ENCODE results near the gene SCP2.

SCP2 gene

GRCh38 chr1:53091841-53092645 is 165.0 kb downstream of the SCP2 start:
- no peak for DNase-seq (ENCODE audit: low read depth, low spot score)
- POLR2A ChIA-PET = no interaction called here
- H3K4me3 ChIP-seq (ENCODE audit: low read depth, low read length) = no peak overlapping the region
- CTCF ChIA-PET = interaction anchor here (0.6 to 2.0 kb wide), 2 partner anchors 89 to 319 kb away, joined by 3 to 5 read pairs; no protein-coding TSS in a partner anchor
- TF ChIP-seq, protein P1, sequence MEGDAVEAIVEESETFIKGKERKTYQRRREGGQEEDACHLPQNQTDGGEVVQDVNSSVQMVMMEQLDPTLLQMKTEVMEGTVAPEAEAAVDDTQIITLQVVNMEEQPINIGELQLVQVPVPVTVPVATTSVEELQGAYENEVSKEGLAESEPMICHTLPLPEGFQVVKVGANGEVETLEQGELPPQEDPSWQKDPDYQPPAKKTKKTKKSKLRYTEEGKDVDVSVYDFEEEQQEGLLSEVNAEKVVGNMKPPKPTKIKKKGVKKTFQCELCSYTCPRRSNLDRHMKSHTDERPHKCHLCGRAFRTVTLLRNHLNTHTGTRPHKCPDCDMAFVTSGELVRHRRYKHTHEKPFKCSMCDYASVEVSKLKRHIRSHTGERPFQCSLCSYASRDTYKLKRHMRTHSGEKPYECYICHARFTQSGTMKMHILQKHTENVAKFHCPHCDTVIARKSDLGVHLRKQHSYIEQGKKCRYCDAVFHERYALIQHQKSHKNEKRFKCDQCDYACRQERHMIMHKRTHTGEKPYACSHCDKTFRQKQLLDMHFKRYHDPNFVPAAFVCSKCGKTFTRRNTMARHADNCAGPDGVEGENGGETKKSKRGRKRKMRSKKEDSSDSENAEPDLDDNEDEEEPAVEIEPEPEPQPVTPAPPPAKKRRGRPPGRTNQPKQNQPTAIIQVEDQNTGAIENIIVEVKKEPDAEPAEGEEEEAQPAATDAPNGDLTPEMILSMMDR (IDR thresholded peaks at IDR 0.05; ENCODE audit: insufficient read depth, low read length, missing control alignments) = no peak

DNA sequence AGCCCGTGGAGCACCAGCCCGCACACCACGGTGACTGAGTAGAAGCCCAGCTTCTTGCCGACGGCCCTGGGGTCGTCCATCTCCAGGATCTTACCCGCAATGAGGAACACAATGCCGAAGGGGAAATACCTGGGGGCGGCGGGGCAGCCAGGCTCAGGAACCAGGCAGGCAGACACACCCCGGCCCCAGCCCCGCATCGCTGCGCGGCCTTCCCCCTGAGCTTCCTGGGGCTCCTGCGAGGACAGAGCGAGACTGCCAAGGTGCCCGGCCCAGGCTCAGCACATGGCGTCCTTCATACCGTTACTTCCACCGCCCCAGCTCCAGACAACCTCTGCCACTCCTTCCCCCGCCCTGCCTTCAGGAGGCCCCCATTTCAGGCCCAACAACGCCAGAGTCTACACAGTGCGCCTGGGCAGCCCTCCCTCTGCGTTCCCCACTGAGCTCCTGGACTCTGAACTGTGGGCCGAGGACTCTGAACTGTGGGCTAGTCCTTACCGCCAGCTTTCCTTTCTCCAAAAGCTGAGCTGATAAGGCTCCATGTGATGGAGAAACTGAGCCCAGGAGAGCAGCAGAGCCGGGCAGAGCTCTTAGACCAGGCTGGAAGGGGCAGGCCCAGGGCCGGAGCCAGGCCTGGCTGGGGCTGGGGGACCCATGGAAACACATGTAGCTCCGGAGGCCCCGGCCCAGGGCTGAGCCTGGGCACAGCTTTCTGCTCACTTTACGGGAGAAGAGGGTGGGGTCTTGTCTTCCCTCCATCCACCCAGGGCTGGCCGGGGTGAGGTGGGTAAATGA is 165.8 kb downstream of the SCP2 start:
- DNase-seq (ENCODE audit: low read depth, low spot score) = no peak
- POLR2A ChIA-PET = no interaction called here
- CTCF ChIA-PET = interaction anchor here (0.6 to 2.0 kb wide), 4 partner anchors 22 to 320 kb away, joined by 3 to 5 read pairs (median 3); no protein-coding TSS in a partner anchor
- H3K4me3 ChIP-seq (ENCODE audit: low read depth, low read length) = no peak overlapping the region
- TF ChIP-seq, protein P1 (IDR thresholded peaks at IDR 0.05; ENCODE audit: insufficient read depth, low read length, missing control alignments) = no peak

- ChIA-PET CTCF (interaction anchor here (1.3 to 2.0 kb wide), 3 partner anchors 22 to 93 kb away, joined by 3 to 5 read pairs (median 3); no protein-coding TSS in a partner anchor), POLR2A (no interaction called here)
- H3K4me3 ChIP-seq (ENCODE audit: low read depth, low read length) = no peak overlapping the region
- DNase-seq (ENCODE audit: low read depth, low spot score) = no peak
- TF ChIP-seq, protein P1 (IDR thresholded peaks at IDR 0.05; ENCODE audit: insufficient read depth, low read length, missing control alignments) = no peak
Measured at GRCh38 chr1:53093451-53093754, 166.3 kb downstream of the SCP2 start.

GRCh38 chr1:53093778-53094532 is 166.9 kb downstream of the SCP2 start:
- H3K4me3 ChIP-seq (ENCODE audit: low read depth, low read length) = no peak overlapping the region
- CTCF ChIA-PET = interaction anchor here (1.3 to 2.0 kb wide), 3 partner anchors 21 to 92 kb away, joined by 3 to 5 read pairs (median 3); no protein-coding TSS in a partner anchor
- TF ChIP-seq, protein P1 (IDR thresholded peaks at IDR 0.05; ENCODE audit: insufficient read depth, low read length, missing control alignments) = no peak
- no peak for DNase-seq (ENCODE audit: low read depth, low spot score)
- POLR2A ChIA-PET = no interaction called here

- POLR2A ChIA-PET = no interaction called here
- no peak for DNase-seq (ENCODE audit: low read depth, low spot score)
- H3K4me3 ChIP-seq (ENCODE audit: low read depth, low read length) = no peak overlapping the region
- CTCF ChIA-PET = interaction anchor here (1.3 kb wide), 1 partner anchor 20 kb away, joined by 3 read pairs; no protein-coding TSS in a partner anchor
- TF ChIP-seq, protein P1 (IDR thresholded peaks at IDR 0.05; ENCODE audit: insufficient read depth, low read length, missing control alignments) = no peak
Measured at GRCh38 chr1:53094533-53094919, 167.4 kb downstream of the SCP2 start.

All from AG04449 (cell line).